Measurements from ENCODE around the gene TMEM272.

DNA sequence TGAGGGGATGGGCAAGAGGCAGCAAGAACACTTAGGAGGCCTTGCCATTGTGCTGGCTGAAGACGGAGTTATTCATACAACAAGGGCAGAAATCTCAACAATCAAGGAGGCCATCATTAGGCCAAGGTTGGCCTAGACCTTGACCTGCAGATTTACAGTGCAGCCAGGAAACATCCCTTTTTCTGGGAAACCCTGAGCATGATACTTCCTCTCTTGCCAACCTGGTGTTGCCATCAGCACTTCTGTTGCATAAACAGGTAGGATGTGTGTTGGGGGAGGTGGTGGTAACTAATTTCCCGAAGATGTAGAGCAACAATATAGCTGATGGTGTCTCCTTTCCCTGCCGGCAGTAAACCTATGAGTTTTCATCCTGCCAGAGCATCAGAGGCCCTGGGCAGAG, 8.0 kb downstream of the TMEM272 start:
- TF ChIP-seq POLR2A (IDR thresholded peaks at IDR 0.05; ENCODE audit: low read depth, low read length), result no peak
- TF ChIP-seq POLR2AphosphoS5 (IDR thresholded peaks at IDR 0.05; ENCODE audit: low read depth, low read length), result no peak
- no peak for TF ChIP-seq TAF1 (IDR thresholded peaks at IDR 0.05; ENCODE audit: borderline replicate concordance, low read depth, low read length)

All from GM12892 (cell line).